SK-N-SH treated with all-trans-retinoic acid at 6 μM for 48 hours (cell line): ENCODE results near the gene TTC8.

ENCODE experiments used
- ATAC-seq: fragments of 200-7000 bp; cut with Tn5 transposase; 3 replicates; pipeline ENCODE4 v1.9.1; 2020; ENCODE audit warnings: mild to moderate bottlenecking, moderate library complexity
- ARNTL ChIP-seq: fragments of 450-650 bp; formaldehyde crosslinking; IDR thresholded peaks from 2 replicates; pipeline ENCODE4 v1.5.0; 2020; ENCODE audit warnings: low read depth, mild to moderate bottlenecking, moderate library complexity, borderline replicate concordance
- CREB5 ChIP-seq: fragments of 250-450 bp; sonication (Bioruptor Pico); IDR thresholded peaks from 2 replicates; pipeline ENCODE4 v1.5.1; 2020; ENCODE audit warnings: low read depth, mild to moderate bottlenecking, moderate library complexity
- CSDC2 ChIP-seq: fragments of 250-450 bp; sonication (Bioruptor Pico); IDR thresholded peaks from 2 replicates; pipeline ENCODE4 v1.5.0; 2020; ENCODE audit warnings: mild to moderate bottlenecking, moderate library complexity
- CSRNP3 ChIP-seq: fragments of 250-450 bp; sonication (Bioruptor Pico); IDR thresholded peaks from 2 replicates; pipeline ENCODE4 v1.5.1; 2021; ENCODE audit warnings: mild to moderate bottlenecking, moderate library complexity
- ESRRG ChIP-seq: fragments of 250-450 bp; sonication (Bioruptor Pico); IDR thresholded peaks from 2 replicates; pipeline ENCODE4 v1.6.1; 2021; ENCODE audit warnings: mild to moderate bottlenecking
- GLIS3 ChIP-seq: fragments of 250-450 bp; sonication (Bioruptor Pico); IDR thresholded peaks from 2 replicates; pipeline ENCODE4 v1.5.0; 2020; ENCODE audit warnings: mild to moderate bottlenecking, moderate library complexity
- OSR1 ChIP-seq: fragments of 250-450 bp; sonication (Bioruptor Pico); IDR thresholded peaks from 2 replicates; pipeline ENCODE4 v1.8.0; 2022; ENCODE audit warnings: moderate library complexity, mild to moderate bottlenecking, inconsistent platforms
- PATZ1 ChIP-seq: fragments of 250-450 bp; sonication (Bioruptor Pico); IDR thresholded peaks from 2 replicates; pipeline ENCODE4 v1.8.0; 2020; ENCODE audit warnings: mild to moderate bottlenecking, moderate library complexity, borderline replicate concordance
- PPARA ChIP-seq: fragments of 250-450 bp; sonication (Bioruptor Pico); IDR thresholded peaks from 2 replicates; pipeline ENCODE4 v1.5.0; 2020; ENCODE audit warnings: mild to moderate bottlenecking, borderline replicate concordance
- SNAI2 ChIP-seq: fragments of 250-450 bp; sonication (Bioruptor Pico); IDR thresholded peaks from 2 replicates; pipeline ENCODE4 v1.5.0; 2020; ENCODE audit warnings: mild to moderate bottlenecking, moderate library complexity
- TCF4 ChIP-seq: fragments of 250-450 bp; sonication (Bioruptor Pico); IDR thresholded peaks from 2 replicates; pipeline ENCODE4 v1.8.0; 2021; ENCODE audit warnings: mild to moderate bottlenecking, moderate library complexity, borderline replicate concordance
- ZC3H10 ChIP-seq: fragments of 250-450 bp; sonication (Bioruptor Pico); IDR thresholded peaks from 2 replicates; pipeline ENCODE4 v1.5.1; 2021; ENCODE audit warnings: mild to moderate bottlenecking, moderate library complexity
- ZFP30 ChIP-seq: fragments of 450-650 bp; formaldehyde crosslinking; IDR thresholded peaks from 2 replicates; pipeline ENCODE4 v1.5.0; 2022; ENCODE audit warnings: mild to moderate bottlenecking, moderate library complexity
- ZNF565 ChIP-seq: fragments of 450-650 bp; formaldehyde crosslinking; conservative IDR thresholded peaks from 2 replicates; pipeline ENCODE4 v1.5.0; 2020; ENCODE audit warnings: low read depth, mild to moderate bottlenecking, moderate library complexity
- ZNF70 ChIP-seq: fragments of 450-650 bp; formaldehyde crosslinking; IDR thresholded peaks from 2 replicates; pipeline ENCODE4 v1.5.0; 2020; ENCODE audit warnings: mild to moderate bottlenecking, moderate library complexity
- ZNF8 ChIP-seq: fragments of 450-650 bp; formaldehyde crosslinking; IDR thresholded peaks from 2 replicates; pipeline ENCODE4 v1.5.0; 2020; ENCODE audit warnings: mild to moderate bottlenecking, moderate library complexity
- TF ChIP-seq, protein P1 (sequence below): fragments of 250-450 bp; sonication (Bioruptor Pico); IDR thresholded peaks from 2 replicates; pipeline ENCODE4 v1.8.0; 2021; ENCODE audit warnings: low read depth, mild to moderate bottlenecking, moderate library complexity, borderline replicate concordance

The TTC8 gene

GRCh38 chr14:88870777-88871176 is 46.3 kb downstream of the TTC8 start:
- TF ChIP-seq ZNF70 (CRISPR knock-in tag) (no peak), ZNF8 (CRISPR knock-in tag) (no peak), GLIS3 (CRISPR knock-in tag) (no peak), ZC3H10 (CRISPR knock-in tag) (no peak), ZNF565 (no peak), CSRNP3 (CRISPR knock-in tag) (no peak)
- TF ChIP-seq, protein P1, sequence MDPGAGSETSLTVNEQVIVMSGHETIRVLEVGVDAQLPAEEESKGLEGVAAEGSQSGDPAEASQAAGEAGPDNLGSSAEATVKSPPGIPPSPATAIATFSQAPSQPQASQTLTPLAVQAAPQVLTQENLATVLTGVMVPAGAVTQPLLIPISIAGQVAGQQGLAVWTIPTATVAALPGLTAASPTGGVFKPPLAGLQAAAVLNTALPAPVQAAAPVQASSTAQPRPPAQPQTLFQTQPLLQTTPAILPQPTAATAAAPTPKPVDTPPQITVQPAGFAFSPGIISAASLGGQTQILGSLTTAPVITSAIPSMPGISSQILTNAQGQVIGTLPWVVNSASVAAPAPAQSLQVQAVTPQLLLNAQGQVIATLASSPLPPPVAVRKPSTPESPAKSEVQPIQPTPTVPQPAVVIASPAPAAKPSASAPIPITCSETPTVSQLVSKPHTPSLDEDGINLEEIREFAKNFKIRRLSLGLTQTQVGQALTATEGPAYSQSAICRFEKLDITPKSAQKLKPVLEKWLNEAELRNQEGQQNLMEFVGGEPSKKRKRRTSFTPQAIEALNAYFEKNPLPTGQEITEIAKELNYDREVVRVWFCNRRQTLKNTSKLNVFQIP = no peak
- no peak for ATAC-seq

DNA sequence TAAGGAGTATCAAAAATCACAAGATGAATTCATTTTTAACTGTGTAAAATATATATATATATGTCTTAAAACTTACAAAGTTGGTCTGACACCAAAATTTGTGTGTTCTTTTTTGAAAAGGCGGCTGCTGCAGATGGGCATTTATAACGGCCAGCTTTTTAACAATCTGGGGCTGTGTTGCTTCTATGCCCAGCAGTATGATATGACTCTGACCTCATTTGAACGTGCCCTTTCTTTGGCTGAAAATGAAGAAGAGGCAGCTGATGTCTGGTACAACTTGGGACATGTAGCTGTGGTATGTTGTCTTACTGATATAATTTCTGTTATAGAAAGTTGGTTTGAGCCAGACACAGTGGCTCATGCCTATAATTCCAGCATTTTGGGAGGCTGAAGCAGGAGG is 47.0 kb downstream of the TTC8 start:
- no peak for TF ChIP-seq ZNF8 (CRISPR knock-in tag)
- no peak for TF ChIP-seq CSDC2 (CRISPR knock-in tag)
- no peak for TF ChIP-seq ZNF70 (CRISPR knock-in tag)
- TF ChIP-seq OSR1 = no peak
- TF ChIP-seq ZFP30 (CRISPR knock-in tag) = no peak
- no peak for TF ChIP-seq PATZ1 (CRISPR knock-in tag)
- TF ChIP-seq ZC3H10 (CRISPR knock-in tag) = no peak
- no peak for TF ChIP-seq ARNTL
- no peak for TF ChIP-seq SNAI2
- TF ChIP-seq ESRRG (CRISPR knock-in tag) = no peak
- no peak for TF ChIP-seq PPARA (CRISPR knock-in tag)
- TF ChIP-seq CREB5 (CRISPR knock-in tag) = no peak
- no peak for TF ChIP-seq ZNF565
- no peak for TF ChIP-seq GLIS3 (CRISPR knock-in tag)
- TF ChIP-seq, protein P1 = no peak
- TF ChIP-seq, all 23 proteins: peak for 0
- ATAC-seq = no peak

DNA sequence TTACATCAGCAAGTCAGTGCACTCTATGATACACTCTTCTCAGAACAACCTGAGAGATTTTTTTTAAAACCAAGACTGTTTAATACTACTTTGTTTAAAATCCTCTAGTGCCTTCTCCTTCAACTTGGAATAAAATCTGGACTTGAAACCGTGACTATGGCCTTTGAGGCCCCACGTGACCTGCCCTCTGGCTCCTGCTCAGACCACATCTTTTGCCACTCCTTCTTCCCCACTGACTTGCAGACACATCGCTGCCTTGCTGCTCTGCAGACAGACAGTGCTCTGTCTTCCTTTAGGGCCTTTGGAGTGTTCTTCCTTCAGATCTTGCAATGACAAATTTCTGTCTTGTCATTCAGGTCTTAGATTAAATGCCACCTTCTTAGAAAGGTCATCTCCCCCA is 48.5 kb downstream of the TTC8 start:
- no peak for ATAC-seq
- TF ChIP-seq PPARA (CRISPR knock-in tag) (no peak), ARNTL (no peak), TCF4 (no peak), SNAI2 (no peak), CREB5 (CRISPR knock-in tag) (no peak), CSDC2 (CRISPR knock-in tag) (no peak), ESRRG (CRISPR knock-in tag) (no peak), ZNF8 (CRISPR knock-in tag) (no peak)
- TF ChIP-seq, all 23 proteins: peak for 0

GRCh38 chr14:88877192-88877591 is 52.7 kb downstream of the TTC8 start:
- ATAC-seq = no peak
- TF ChIP-seq TCF4 (peak; percentile 57; the same call in 1 of the 2 replicates), CSDC2 (CRISPR knock-in tag) (no peak)
- TF ChIP-seq, protein P1 = no peak
